Measurements from ENCODE around the gene DISP2. TPM values are rescaled to one million over a fixed set of nuclear protein-coding genes. Genes with fewer than 3 reads are reported as not detected.

DISP2 gene
- total and polyA plus RNA-seq, 9 of the 15 experiments (the other 6 are each of a cell fraction or from before 2014, with no cell fraction given), result 0.06 to 0.89 (median 0.15) TPM; not detected in 1

DNA sequence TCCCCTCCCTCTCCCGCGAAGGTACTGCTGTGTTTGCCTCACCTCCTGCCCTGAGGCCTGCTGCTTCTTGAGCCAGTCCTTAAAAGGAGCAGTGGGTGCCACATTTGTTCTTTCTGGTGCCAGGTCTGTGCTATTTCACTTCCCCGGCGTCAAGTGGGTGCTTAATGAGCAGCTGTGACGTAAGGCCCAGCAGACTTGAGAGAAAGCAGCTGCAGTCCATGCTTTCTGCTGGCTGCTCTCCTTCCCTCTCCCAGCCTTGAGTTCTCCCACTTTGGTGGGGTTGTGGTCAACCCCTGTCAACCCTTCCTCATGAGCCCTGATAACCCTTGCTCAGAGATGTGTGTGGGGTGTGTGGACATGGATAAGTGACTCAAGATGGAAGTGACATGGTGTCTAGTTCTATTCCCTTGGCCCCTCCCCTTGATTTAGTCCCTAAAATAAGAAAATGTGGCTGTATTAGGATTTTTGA is 27.6 kb upstream of the DISP2 start (continued):
- TF ChIP-seq, protein P1, sequence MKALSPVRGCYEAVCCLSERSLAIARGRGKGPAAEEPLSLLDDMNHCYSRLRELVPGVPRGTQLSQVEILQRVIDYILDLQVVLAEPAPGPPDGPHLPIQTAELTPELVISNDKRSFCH (CRISPR knock-in tag; IDR thresholded peaks at IDR 0.05), result no peak
- TF ChIP-seq, protein P1 (tag; IDR thresholded peaks at IDR 0.05), result 0 out of 2 replicates have a peak, but pooled peaks have one; percentile 21
- no peak for TF ChIP-seq ZNF717 (CRISPR knock-in tag; IDR thresholded peaks at IDR 0.05)
- no peak for TF ChIP-seq HNRNPL (IDR thresholded peaks at IDR 0.05; ENCODE audit: low read depth, low read length)
- no peak for TF ChIP-seq PRMT5 (CRISPR knock-in tag; IDR thresholded peaks at IDR 0.05)
- TF ChIP-seq NR1H2 (CRISPR knock-in tag; IDR thresholded peaks at IDR 0.05), result no peak
- no peak for TF ChIP-seq NRF1 (conservative IDR thresholded peaks at IDR 0.05 in 1 of 2, IDR thresholded peaks at IDR 0.05 in 1 of 2)
- no peak for TF ChIP-seq FOXP1 (CRISPR knock-in tag; IDR thresholded peaks at IDR 0.05)
- TF ChIP-seq PHF8 (IDR thresholded peaks at IDR 0.05; ENCODE audit: borderline replicate concordance, low read length), result no peak
- TF ChIP-seq EGR1 (conservative IDR thresholded peaks at IDR 0.05), result no peak
- no peak for TF ChIP-seq MAFF (IDR thresholded peaks at IDR 0.05; ENCODE audit: low read length)
- no peak for TF ChIP-seq KLF13 (tag; IDR thresholded peaks at IDR 0.05; ENCODE audit: borderline replicate concordance, low read depth)
- TF ChIP-seq JUN (IDR thresholded peaks at IDR 0.05; ENCODE audit: borderline replicate concordance, low read depth, low read length), result no peak
- TF ChIP-seq JUN (CRISPR knock-in tag; IDR thresholded peaks at IDR 0.05; ENCODE audit: borderline replicate concordance), result no peak
- peak; percentile 17; the same call in 1 of the 2 replicates for TF ChIP-seq NFE2 (IDR thresholded peaks at IDR 0.05; ENCODE audit: low read depth)
- peak; percentile 42; the same call in 1 of the 2 replicates for TF ChIP-seq CTBP1 (IDR thresholded peaks at IDR 0.05; ENCODE audit: borderline replicate concordance)
- TF ChIP-seq RCOR1 (IDR thresholded peaks at IDR 0.05; ENCODE audit: borderline replicate concordance in 1 of 2, low read depth in 2 of 2, low read length in 2 of 2), result peak in 1 of 2 experiments; percentile 70; a peak in 2 of 4 replicates
- no peak for TF ChIP-seq SRSF1 (IDR thresholded peaks at IDR 0.05; ENCODE audit: low read depth, low read length)
- TF ChIP-seq, protein P2, sequence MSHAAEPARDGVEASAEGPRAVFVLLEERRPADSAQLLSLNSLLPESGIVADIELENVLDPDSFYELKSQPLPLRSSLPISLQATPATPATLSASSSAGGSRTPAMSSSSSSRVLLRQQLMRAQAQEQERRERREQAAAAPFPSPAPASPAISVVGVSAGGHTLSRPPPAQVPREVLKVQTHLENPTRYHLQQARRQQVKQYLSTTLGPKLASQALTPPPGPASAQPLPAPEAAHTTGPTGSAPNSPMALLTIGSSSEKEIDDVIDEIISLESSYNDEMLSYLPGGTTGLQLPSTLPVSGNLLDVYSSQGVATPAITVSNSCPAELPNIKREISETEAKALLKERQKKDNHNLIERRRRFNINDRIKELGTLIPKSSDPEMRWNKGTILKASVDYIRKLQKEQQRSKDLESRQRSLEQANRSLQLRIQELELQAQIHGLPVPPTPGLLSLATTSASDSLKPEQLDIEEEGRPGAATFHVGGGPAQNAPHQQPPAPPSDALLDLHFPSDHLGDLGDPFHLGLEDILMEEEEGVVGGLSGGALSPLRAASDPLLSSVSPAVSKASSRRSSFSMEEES (CRISPR knock-in tag; IDR thresholded peaks at IDR 0.05), result no peak
- peak; percentile 70 for TF ChIP-seq TAL1 (IDR thresholded peaks at IDR 0.05)
- TF ChIP-seq, protein P3, sequence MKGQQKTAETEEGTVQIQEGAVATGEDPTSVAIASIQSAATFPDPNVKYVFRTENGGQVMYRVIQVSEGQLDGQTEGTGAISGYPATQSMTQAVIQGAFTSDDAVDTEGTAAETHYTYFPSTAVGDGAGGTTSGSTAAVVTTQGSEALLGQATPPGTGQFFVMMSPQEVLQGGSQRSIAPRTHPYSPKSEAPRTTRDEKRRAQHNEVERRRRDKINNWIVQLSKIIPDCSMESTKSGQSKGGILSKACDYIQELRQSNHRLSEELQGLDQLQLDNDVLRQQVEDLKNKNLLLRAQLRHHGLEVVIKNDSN (CRISPR knock-in tag; IDR thresholded peaks at IDR 0.05), result no peak
- TF ChIP-seq BCL6 (CRISPR knock-in tag; IDR thresholded peaks at IDR 0.05), result no peak
- TF ChIP-seq, protein P4, sequence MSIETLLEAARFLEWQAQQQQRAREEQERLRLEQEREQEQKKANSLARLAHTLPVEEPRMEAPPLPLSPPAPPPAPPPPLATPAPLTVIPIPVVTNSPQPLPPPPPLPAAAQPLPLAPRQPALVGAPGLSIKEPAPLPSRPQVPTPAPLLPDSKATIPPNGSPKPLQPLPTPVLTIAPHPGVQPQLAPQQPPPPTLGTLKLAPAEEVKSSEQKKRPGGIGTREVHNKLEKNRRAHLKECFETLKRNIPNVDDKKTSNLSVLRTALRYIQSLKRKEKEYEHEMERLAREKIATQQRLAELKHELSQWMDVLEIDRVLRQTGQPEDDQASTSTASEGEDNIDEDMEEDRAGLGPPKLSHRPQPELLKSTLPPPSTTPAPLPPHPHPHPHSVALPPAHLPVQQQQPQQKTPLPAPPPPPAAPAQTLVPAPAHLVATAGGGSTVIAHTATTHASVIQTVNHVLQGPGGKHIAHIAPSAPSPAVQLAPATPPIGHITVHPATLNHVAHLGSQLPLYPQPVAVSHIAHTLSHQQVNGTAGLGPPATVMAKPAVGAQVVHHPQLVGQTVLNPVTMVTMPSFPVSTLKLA (conservative IDR thresholded peaks at IDR 0.05), result peak in 1 of 2 experiments; percentile 63; a peak in 2 of 4 replicates
- no peak for TF ChIP-seq ZFP30 (CRISPR knock-in tag; IDR thresholded peaks at IDR 0.05; ENCODE audit: borderline replicate concordance)

Measured in K562 (cell line).